Measurements from ENCODE around the gene IL15RA.

The IL15RA gene

DNA sequence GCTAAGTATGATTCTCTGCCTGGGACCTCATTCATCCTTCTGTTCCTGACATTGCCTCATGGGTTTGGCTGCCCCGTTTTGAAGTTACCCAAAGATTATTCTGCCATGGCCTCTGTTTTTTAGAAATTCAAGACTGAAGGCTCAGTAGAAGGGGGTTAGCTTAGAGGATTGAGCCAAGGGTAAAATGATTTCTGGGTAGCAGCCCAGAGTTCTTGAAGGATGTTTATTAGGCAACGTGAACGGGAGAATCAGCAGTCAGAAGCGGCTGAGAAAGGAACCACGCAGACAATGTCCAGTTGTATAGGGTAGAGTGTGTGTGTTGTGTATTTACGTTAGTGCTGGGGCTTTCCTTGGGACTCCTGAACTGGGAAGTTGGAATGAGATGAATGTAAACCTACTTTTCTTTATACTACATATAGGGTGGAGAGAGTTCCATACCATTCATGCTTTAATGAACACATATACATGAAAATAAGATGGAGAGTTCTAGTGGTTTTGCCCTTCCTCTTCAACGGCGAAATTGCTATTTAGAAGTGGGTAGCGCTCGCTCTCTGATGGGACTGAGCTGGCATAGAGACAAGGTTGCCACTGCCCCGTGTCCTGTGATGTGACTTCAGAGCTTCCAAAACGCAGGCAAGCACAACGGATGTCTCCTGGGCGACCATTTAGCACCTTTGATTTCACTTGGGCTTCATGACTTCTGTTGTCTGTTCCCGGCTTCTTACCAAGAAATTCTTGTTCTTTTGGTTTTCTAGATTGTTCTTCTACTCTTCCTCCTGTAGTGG lies 35.0 kb upstream of the IL15RA start:
- DNase-seq (ENCODE audit: low read depth), result no peak
- no peak for TF ChIP-seq CTCF (conservative IDR thresholded peaks at IDR 0.05; ENCODE audit: low read length)

DNA sequence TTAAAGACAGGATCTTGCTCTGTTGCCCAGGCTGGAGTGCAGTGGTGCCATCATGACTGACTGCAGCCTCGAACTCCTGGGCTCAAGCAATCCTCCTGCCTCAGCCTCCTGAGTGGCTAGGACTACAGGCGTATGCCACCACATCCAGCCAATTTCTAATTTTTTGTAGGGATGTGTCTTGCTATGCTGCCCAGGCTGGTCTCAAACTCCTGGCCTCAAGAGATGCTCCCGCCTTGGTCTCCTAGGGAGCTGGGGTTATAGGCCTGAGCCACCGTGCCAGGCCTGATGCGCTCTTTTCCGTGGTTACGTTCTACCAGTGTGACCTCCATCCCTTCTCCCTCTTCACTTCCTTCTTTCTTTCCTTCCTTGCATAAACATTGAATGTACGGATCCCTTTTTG lies 34.2 kb upstream of the IL15RA start:
- H3K4me3 ChIP-seq (ENCODE audit: low read length), result no peak overlapping the region
- DNase-seq (ENCODE audit: low read depth), result no peak
- TF ChIP-seq CTCF (conservative IDR thresholded peaks at IDR 0.05; ENCODE audit: low read length), result no peak

More for the DNA sequence above, 35.0 kb upstream of the IL15RA start:
- H3K4me3 ChIP-seq (ENCODE audit: low read length), result no peak overlapping the region

- H3K4me3 ChIP-seq (ENCODE audit: low read length), result no peak overlapping the region
- no peak for TF ChIP-seq CTCF (conservative IDR thresholded peaks at IDR 0.05; ENCODE audit: low read length)
- no peak for DNase-seq (ENCODE audit: low read depth)
These were observed 33.2 kb upstream of the IL15RA start for GRCh38 chr10:6010569-6010968.

DNA sequence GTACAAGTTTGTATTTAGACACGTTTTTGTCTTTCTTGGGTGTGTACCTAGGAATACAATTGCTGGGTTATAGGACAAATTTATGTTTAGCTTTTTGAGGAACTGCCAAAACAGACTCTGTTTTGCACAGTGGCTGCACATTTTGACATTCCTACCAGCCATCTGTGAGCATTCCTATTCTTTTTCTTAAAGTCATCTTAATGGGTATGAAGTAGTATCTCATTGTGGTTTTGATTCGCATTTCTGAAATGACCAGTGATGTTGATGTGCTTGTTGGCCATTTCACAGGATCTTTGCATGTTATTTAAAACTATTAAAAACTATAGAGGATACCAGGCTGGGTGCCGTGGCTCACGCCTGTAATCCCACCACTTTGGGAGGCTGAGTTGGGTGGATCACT lies 32.6 kb upstream of the IL15RA start:
- TF ChIP-seq CTCF (conservative IDR thresholded peaks at IDR 0.05; ENCODE audit: low read length), result no peak
- DNase-seq (ENCODE audit: low read depth), result peak; percentile 74
- no peak overlapping the region for H3K4me3 ChIP-seq (ENCODE audit: low read length)

DNA sequence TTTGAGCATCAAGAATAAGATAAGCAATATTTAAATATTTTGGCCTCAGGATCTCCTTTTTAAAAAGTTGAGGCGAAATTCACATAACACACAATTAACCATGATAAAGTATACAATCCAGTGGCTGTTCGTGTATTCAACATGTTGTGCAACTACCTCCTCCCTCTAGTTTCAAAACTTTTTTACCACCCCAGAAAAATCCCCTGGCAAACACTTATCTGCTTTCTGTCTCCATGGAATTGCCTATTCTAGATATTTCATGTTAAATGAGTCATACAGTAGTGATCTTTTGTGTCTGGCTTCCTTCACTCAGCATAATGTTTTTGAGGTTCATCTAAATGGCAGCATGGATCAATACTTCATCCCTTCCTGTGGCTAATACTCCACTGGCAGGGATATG lies 31.8 kb upstream of the IL15RA start:
- DNase-seq (ENCODE audit: low read depth), result peak; percentile 80
- no peak for TF ChIP-seq CTCF (conservative IDR thresholded peaks at IDR 0.05; ENCODE audit: low read length)
- H3K4me3 ChIP-seq (ENCODE audit: low read length), result peak overlapping the region; percentile 20

GRCh38 chr10:6008497-6009142 lies 31.3 kb upstream of the IL15RA start:
- peak overlapping the region; percentile 20 for H3K4me3 ChIP-seq (ENCODE audit: low read length)
- no peak for TF ChIP-seq CTCF (conservative IDR thresholded peaks at IDR 0.05; ENCODE audit: low read length)
- DNase-seq (ENCODE audit: low read depth), result no peak

DNA sequence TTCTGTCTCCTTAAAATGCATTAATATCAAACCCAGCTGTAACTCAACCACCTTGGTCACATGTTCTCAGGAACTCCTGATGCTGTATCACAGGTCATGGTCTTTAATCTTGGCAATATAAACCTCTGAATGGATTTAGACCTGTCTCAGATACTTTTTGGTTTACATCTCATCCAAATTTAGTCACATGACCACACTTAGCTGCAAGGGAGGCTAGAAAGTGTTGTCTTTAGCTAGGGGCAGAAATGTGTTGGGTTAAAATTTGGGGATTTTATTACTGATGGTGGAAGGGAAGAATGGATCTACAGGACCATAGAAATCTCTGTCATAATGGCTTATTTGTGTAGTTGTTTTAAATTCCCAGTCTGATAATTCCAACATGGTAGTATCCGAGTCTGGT lies 29.6 kb upstream of the IL15RA start:
- DNase-seq (ENCODE audit: low read depth), result no peak
- no peak for TF ChIP-seq CTCF (conservative IDR thresholded peaks at IDR 0.05; ENCODE audit: low read length)
- H3K4me3 ChIP-seq (ENCODE audit: low read length), result no peak overlapping the region
